ENCODE results near the gene TEK. TPM values are rescaled to one million over a fixed set of nuclear protein-coding genes. Genes with fewer than 3 reads are reported as not detected.

Gene TEK
- polyA plus RNA-seq, 2 of the 4 experiments (the other 2 are of a cell fraction) = 0.04 TPM; not detected in 1

GRCh38 chr9:27107241-27107640 is 1.8 kb upstream of the TEK start:
- no peak for DNase-seq (ENCODE audit: low read depth in 1 of 2, low spot score in 1 of 2)
- H3K27ac ChIP-seq = no peak overlapping the region
- no peak for ATAC-seq
- H3K4me2 ChIP-seq = no peak overlapping the region
- CTCF ChIA-PET = interaction anchor here (1.1 kb wide), 1 partner anchor 107 kb away, joined by 3 read pairs; no protein-coding TSS in a partner anchor
- FAIRE-seq = no peak
- 87% methylated on average over 2 of the region's 2 CpGs for WGBS (ENCODE audit: missing lambda C conversion rate)
- TF ChIP-seq RFX5 (IDR thresholded peaks at IDR 0.05) (no peak), ZSCAN20 (CRISPR knock-in tag; IDR thresholded peaks at IDR 0.05) (no peak), TP53 (CRISPR knock-in tag; IDR thresholded peaks at IDR 0.05) (no peak), EHF (CRISPR knock-in tag; IDR thresholded peaks at IDR 0.05) (no peak)
- TF ChIP-seq, protein P1, sequence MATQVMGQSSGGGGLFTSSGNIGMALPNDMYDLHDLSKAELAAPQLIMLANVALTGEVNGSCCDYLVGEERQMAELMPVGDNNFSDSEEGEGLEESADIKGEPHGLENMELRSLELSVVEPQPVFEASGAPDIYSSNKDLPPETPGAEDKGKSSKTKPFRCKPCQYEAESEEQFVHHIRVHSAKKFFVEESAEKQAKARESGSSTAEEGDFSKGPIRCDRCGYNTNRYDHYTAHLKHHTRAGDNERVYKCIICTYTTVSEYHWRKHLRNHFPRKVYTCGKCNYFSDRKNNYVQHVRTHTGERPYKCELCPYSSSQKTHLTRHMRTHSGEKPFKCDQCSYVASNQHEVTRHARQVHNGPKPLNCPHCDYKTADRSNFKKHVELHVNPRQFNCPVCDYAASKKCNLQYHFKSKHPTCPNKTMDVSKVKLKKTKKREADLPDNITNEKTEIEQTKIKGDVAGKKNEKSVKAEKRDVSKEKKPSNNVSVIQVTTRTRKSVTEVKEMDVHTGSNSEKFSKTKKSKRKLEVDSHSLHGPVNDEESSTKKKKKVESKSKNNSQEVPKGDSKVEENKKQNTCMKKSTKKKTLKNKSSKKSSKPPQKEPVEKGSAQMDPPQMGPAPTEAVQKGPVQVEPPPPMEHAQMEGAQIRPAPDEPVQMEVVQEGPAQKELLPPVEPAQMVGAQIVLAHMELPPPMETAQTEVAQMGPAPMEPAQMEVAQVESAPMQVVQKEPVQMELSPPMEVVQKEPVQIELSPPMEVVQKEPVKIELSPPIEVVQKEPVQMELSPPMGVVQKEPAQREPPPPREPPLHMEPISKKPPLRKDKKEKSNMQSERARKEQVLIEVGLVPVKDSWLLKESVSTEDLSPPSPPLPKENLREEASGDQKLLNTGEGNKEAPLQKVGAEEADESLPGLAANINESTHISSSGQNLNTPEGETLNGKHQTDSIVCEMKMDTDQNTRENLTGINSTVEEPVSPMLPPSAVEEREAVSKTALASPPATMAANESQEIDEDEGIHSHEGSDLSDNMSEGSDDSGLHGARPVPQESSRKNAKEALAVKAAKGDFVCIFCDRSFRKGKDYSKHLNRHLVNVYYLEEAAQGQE (IDR thresholded peaks at IDR 0.05) = no peak
- H3K4me3 ChIP-seq = no peak overlapping the region
- POLR2A ChIA-PET = no interaction called here
- H3K4me1 ChIP-seq = no peaks in the 10 kb centered on the region
- H3K9me3 ChIP-seq = no peaks in the 10 kb centered on the region

DNA sequence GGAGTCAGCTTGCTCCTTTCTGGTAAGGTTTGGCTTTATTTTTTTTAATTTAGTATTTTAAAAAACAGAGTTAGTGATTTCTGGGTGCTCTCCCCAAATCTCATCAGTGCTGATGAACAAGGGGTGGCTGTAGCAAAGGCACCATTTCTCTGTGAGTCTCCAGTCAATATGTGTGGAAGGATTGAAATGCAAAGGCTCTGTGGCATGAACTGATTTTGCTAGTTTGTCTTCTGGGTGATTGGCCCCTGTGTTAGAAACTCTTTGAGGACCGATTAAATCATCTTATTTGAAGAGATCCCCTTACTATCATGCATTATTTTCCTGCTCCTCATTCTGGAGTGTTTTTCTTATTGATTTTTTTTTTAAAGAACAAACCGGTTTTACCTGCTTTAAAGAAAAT is 596 bp downstream of the TEK start:
- FAIRE-seq = no peak
- CTCF ChIA-PET = no interaction called here
- POLR2A ChIA-PET = no interaction called here
- no peak overlapping the region for H3K4me3 ChIP-seq
- whole genome bisulfite sequencing (ENCODE audit: missing lambda C conversion rate) = 24% methylated on average over 2 of the region's 2 CpGs
- no peak for DNase-seq (ENCODE audit: low read depth in 1 of 2, low spot score in 1 of 2)
- no peak for ATAC-seq
- no peaks in the 10 kb centered on the region for H3K4me1 ChIP-seq
- no peaks in the 10 kb centered on the region for H3K9me3 ChIP-seq
- H3K27ac ChIP-seq = no peak overlapping the region
- TF ChIP-seq MYC (IDR thresholded peaks at IDR 0.05; ENCODE audit: borderline replicate concordance, low read length) = no peak
- no peak for TF ChIP-seq FOXS1 (CRISPR knock-in tag; IDR thresholded peaks at IDR 0.05)
- TF ChIP-seq ZFP36 (IDR thresholded peaks at IDR 0.05; ENCODE audit: borderline replicate concordance, partially characterized antibody) = no peak
- no peak for TF ChIP-seq CTCF (IDR thresholded peaks at IDR 0.05)
- no peak for TF ChIP-seq SREBF2 (IDR thresholded peaks at IDR 0.05)
- no peak for TF ChIP-seq JUN (IDR thresholded peaks at IDR 0.05)
- no peak for TF ChIP-seq EP300 (IDR thresholded peaks at IDR 0.05)
- TF ChIP-seq PBX3 (IDR thresholded peaks at IDR 0.05) = no peak
- TF ChIP-seq GATA3 (IDR thresholded peaks at IDR 0.05; ENCODE audit: borderline replicate concordance) = no peak
- TF ChIP-seq ESRRA (IDR thresholded peaks at IDR 0.05; ENCODE audit: borderline replicate concordance, low read length) = no peak
- TF ChIP-seq CBX8 (IDR thresholded peaks at IDR 0.05) = no peak
- TF ChIP-seq MAX (IDR thresholded peaks at IDR 0.05) = no peak
- no peak for TF ChIP-seq NPAS2 (CRISPR knock-in tag; IDR thresholded peaks at IDR 0.05; ENCODE audit: borderline replicate concordance)
- TF ChIP-seq, protein P1 (IDR thresholded peaks at IDR 0.05) = no peak
- TF ChIP-seq ZC3H11A (IDR thresholded peaks at IDR 0.05) = no peak
- no peak overlapping the region for H3K4me2 ChIP-seq
